HG02840 (cell line): ENCODE measurements around the gene MYRF.

Experiments
- ATAC-seq: cut with Tn5 transposase; IDR thresholded peaks from one replicate; pipeline ENCODE4 v1.9.1; 2021; ENCODE audit warnings: mild to moderate bottlenecking, moderate library complexity, moderate number of reproducible peaks; ENCODE audit not compliant: unreplicated experiment, low FRiP score

The MYRF gene

DNA sequence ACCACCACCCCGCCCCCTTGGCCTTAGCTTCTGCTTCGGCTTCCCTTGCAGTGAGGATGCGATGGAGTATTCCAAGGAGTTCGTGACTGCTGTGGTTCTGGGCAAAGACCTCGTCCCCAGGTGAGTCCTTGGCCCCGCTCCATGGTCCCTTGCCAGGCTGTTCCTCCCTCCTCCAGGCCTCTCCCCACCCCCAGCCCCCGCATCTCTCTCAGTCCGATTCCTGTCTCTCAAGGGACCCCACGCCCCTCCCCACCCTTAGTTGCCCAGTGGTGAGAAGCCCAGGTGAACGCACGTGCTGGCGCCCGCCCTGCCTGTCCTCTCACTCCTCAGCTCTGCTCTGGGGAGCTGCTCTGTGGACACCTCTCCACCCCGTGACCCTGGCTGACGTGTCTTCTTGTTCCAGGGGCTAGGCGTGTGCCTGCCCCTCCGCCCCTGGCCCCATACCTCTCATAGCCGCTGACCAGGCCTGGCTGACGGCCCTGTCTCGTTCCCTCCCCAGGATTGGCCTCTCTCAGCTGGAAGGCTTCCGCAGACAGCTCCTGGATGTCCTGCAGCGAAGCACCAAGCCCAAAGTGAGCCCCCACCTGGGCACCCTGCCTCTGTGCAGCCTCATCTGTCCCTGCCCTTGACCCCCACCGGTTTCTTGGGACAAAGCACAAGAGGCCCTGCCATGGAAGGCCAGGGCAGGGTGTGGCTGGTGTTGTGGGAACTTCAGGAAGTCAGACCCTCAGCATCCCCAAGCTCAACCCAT lies 14.6 kb upstream of the MYRF start:
- ATAC-seq, result no peak

DNA sequence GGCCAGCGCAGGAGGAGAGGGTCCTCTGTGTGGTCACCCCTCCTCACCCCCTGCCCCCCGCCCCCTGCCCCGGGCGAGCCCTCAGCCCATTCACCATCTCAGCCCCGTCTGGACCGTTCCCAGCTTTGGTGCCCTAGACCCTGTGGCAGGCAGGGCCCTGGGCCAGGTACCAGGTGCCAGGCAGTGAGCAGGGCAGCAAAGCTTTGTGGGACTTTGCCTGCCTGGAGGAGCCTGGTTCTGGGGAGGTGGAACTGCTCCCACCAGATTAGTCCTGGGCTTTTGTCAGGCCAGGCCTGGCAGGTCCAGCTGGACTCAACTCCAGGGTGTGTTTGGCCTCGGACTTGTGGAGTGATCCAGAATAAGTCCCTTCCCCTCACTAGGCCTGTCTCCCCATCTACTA lies 13.7 kb upstream of the MYRF start:
- ATAC-seq, result no peak

DNA sequence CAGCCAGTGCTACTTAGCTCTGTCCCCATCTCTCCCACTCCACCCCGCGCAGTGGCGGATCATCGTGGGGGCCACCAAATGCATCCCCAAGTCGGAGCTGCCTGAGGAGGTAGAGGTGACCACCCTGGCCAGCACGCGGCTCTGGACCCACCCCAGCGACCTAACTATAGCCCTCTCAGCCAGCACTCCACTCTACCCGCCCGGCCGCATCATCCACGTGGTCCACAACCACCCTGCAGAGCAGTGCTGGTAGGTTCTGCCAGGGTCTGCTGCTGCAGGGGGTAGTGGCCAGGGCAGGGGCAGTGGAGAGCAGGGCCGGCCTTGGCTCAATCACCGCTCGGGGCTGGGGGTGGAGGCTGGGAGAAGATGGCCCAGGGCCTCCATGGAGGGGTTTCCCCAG lies 13.0 kb upstream of the MYRF start:
- ATAC-seq, result no peak

- no peak for ATAC-seq
Observed at GRCh38 chr11:61739966-61740365, 12.5 kb upstream of the MYRF start.

DNA sequence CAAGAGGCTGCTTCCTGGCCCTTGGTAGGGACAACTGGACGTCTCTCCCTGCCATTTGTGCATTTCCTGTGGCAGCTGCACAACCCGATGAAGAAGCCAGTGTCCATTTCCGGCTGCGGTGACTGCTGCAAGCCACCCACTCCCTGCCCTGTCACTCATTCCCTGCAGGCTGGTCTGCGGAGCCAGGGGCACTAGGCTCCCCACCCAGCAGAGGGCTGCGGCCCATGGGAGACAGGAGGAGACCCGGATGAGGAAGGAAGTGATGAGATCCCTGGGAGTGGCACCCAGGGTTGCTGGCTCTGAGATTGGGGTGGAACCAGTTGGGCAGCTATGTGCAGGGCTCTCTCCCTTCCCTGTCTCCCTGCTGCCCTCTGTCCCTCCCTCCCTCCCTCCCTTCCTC lies 10.0 kb upstream of the MYRF start:
- ATAC-seq, result no peak

GRCh38 chr11:61743486-61744095 lies 8.8 kb upstream of the MYRF start:
- ATAC-seq, result no peak

GRCh38 chr11:61744181-61744580 lies 8.3 kb upstream of the MYRF start:
- ATAC-seq, result no peak

DNA sequence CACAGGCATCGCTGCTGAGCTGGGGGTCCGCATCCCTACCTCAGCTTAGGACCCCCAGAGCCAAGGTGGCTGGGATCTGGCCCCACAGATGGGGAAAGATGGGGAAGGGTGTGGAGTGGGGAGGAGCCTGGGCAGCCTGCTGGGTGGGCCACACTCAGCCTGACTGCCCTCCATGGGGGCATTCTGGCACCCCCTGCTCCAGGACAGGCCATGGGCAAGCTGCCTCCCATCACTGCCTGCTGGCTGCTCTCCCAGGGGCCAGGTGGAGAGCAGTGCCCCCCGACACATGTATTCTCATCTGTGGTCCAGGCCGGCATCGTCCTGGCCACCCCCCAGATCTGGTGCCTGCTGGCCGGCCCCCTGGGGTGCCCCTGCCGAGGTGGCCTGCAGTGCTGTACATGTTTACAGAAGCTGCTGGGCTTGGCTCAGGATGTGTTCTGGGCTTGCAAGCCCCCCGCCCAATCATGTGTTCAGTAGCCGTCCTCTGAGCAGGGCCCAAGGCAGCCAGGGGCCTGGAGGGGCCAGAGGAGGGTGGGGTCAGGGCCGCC lies 7.8 kb upstream of the MYRF start:
- ATAC-seq, result no peak

DNA sequence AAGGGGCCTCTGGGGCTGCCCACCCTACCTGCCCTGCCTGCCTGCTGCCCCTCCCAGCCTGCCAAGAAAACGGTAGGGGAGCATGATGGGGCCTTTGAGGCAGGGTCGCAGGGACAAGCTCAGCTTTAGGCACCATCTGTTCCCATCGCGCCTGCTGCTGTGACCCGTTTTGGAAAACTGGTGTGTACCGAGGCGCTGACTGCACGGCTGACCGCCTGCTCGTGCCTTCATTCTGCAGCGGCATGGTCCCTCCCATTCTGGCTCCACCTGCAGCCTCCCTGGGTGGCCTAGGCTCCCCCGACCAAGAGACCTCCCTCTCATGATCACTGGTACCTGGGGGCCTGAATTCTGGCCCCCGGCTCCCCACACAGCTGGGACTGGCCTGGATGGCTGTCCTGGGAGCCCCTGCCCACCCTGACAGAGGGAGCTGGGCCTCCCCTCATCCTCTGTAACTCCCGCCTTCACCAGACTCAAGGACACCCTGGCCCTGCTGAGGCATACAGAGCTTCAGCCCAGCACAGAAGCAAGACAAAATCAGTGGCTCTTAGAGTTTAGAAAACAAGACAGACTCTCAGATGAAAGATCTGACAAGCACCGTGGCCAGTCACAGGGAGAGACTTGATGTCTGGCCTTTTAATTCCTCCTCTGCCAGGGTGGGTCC lies 6.5 kb upstream of the MYRF start:
- no peak for ATAC-seq

- ATAC-seq, result no peak
Observed at GRCh38 chr11:61746442-61747191, 5.8 kb upstream of the MYRF start.

GRCh38 chr11:61747192-61747966 lies 5.1 kb upstream of the MYRF start:
- ATAC-seq, result no peak

- no peak for ATAC-seq
Observed at GRCh38 chr11:61747967-61748285, 4.5 kb upstream of the MYRF start.

DNA sequence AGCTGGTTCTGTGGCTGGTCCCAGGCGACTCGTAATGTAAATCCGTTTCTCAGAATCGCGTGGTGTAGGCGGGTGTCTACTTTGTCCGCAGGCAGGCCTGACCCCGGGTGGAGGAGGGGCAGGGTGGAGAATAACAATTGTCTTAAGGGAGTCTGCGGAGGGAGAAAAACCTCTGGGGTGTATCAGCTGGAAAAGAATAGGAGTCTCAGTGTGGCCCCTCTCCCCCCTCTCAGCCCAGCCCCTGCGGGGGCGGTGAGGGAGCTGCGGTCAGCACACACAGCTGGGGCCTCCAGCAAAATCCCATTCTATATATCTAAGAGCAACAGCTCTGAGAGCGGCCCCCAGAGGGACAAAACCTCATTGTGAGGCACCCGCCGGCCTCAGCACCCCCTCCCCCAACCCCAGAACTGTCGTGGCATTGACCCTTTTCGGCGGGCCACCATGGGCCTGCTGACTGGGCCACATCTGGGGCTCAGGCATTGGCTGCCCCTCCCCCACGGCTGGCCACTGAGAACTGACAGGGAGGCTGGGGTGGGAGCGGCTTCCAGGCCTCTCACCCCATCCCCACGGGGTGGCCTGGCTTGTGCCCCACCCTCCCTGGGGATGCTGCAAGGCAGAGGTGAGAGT lies 2.7 kb upstream of the MYRF start:
- no peak for ATAC-seq

DNA sequence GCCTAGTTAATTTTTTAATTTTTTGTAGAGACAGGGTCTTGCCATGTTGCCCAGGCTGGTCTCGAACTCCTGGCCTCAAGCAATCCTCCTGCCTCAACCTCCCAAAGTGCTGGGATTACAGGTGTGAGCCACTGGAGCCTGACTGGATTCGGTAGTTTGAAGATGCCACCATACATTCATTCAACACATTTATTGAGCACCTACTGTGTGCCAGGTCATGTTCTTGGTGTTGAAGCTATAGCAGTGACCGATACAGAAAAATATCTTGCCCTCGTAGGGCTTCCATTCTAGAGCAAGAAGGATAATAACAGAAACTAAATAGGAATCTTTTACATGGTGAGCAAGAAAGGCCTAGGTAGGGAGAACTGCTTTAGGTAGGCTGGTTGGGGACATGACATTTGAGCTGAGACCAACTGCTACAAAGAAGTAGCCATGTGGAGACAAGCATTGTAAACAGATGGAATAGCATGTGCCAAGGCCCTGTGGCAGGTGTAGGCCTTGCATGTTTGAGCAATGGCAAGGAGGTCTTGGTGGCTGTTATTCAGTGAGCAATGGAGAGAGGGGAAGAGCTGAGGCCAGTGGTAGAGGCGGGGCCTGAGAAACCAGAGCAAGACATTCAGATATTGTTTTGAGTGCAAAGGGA lies 1.7 kb upstream of the MYRF start:
- ATAC-seq, result no peak

GRCh38 chr11:61751384-61751783 lies 1.1 kb upstream of the MYRF start:
- no peak for ATAC-seq

DNA sequence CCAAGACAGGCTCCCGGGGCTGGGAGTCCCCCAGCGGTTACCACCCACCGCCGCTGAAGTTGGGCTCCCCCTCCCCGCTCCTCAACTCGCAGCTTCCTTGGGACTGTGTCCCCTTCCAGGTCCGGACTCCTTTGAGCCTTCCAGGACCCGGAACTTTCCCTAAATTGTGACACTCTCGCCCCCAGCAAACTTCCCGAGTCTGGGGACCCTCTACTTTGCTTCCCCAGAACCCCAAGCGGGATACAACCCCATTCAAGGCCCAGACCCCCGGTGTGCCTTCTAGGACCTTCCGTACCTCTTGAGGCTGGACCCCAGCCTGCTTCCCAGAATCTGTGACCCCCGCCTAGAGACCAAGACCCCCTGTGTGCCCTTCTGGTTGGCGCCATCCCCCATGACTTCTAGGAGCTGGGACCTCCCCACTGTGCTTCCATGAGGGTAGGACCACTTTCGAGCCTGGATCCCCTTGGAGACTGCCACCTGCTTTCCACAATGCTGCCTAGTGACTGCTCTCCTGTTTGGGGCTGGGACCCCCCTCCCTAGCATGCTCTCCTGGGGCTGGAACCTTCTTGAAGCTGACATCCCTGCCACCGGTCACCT lies 587 bp downstream of the MYRF start:
- ATAC-seq, result no peak

- no peak for ATAC-seq
Observed at GRCh38 chr11:61753672-61754071, 1.2 kb downstream of the MYRF start.

DNA sequence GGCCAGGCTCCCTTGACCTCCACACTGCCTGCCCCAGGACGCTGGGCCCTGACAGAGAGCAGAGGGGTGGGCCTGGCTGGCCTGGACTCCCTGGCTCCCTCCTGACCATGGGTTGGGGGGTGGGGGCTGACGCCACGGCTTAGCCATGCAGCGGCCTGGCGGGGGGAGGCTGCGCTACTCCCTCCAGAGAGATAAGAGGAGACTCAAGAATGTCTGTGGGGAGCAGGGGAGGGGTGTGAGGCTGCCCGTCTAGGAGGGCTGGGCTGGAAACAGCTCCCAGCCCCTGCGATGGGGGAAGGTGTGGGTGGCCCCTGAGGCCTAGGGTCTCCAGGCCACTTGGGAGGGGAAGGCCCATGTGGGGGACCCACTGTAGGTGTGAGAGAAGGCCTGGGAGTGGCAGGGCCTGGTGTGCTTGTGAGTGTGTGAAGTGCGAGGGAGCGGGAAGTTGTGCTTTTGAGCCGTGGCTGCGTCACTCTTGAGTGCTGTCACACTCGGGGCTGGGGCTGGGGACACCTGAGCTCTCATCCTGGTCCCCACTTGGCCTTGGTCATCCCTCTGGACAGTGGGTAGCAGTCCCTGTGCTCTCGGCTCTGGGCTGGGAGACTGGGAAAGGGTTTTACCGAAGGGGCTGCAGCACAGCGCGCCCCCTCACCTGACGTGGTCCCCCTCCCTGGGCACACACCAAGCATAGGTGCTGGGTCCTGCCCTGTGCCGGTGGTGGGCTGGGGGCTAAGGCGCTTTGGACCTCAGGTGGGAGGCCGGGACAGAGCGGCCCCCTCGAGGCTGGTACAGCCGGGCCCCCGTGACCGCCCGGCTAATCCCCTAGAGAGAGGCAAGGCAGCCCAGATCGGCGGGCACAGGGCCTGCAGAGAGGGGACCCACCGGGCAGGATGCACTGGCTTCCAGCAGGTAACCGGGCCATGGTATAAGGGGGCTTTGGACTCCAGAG lies 2.4 kb downstream of the MYRF start:
- no peak for ATAC-seq
